PC-9 (cell line): ENCODE measurements around the gene SLC2A4RG. TPM values are rescaled to one million over a fixed set of nuclear protein-coding genes. Genes with fewer than 3 reads are reported as not detected.

ENCODE experiments used
- BruUV-seq: library from RNA; stranded (reverse); fragments of 400-500 nt; replicated peaks from 2 replicates; lab custom pipeline; 2021; lab: Mats Ljungman, UMichigan
- CTCF ChIA-PET: fragments of 300-600 bp; sonication (Branson Sonifier 250); formaldehyde crosslinking; loops from one replicate; lab custom pipeline; 2022; ENCODE audit warnings: antibody characterized with exemption; lab: Charles Lee
- POLR2A ChIA-PET: fragments of 300-600 bp; sonication (Branson Sonifier 250); formaldehyde crosslinking; loops from one replicate; lab custom pipeline; 2022; ENCODE audit warnings: antibody characterized with exemption; ENCODE audit not compliant: unreplicated experiment; lab: Charles Lee
- DNase-seq, 2 experiments: peaks; one replicate each; pipeline versions ENCODE4 v3.0.0 to v3.0.0-alpha.2; 2015 to 2022; ENCODE audit warnings: mixed read lengths in 1 of 2
- H2AFZ ChIP-seq: fragments of 200-600 bp; sonication (generic); 2 replicates; pipeline ENCODE4 v1.8.1; 2017; ENCODE audit warnings: antibody characterized with exemption
- H3F3A ChIP-seq: fragments of 200-600 bp; sonication (generic); 2 replicates; pipeline ENCODE4 v1.8.1; 2017; ENCODE audit warnings: antibody characterized with exemption, mild to moderate bottlenecking, low read depth; ENCODE audit not compliant: insufficient read depth
- H3K27ac ChIP-seq: fragments of 200-600 bp; sonication (generic); 2 replicates; pipeline ENCODE4 v1.6.1; 2016; ENCODE audit warnings: mixed run types
- H3K27me3 ChIP-seq: fragments of 200-600 bp; sonication (generic); 2 replicates; pipeline ENCODE4 v1.6.1; 2016; ENCODE audit warnings: low read depth, mixed run types; ENCODE audit not compliant: insufficient read depth
- H3K36me3 ChIP-seq: fragments of 200-600 bp; sonication (generic); 2 replicates; pipeline ENCODE4 v1.6.1; 2016; ENCODE audit warnings: low read depth, mixed run types
- H3K4me1 ChIP-seq: fragments of 200-600 bp; sonication (generic); replicated peaks from 2 replicates; pipeline ENCODE4 v1.6.1; 2016; ENCODE audit warnings: mixed run types; ENCODE audit not compliant: insufficient read depth
- H3K4me2 ChIP-seq: fragments of 200-600 bp; sonication (generic); 2 replicates; pipeline ENCODE4 v1.6.1; 2017; ENCODE audit warnings: mixed run types
- H3K4me3 ChIP-seq: fragments of 200-600 bp; sonication (generic); 2 replicates; pipeline ENCODE4 v1.6.1; 2016; ENCODE audit warnings: mixed run types
- H3K79me2 ChIP-seq: fragments of 200-600 bp; sonication (generic); 2 replicates; pipeline ENCODE4 v1.6.1; 2017; ENCODE audit warnings: low read depth, mixed run types
- H3K9me2 ChIP-seq: fragments of 200-600 bp; sonication (generic); 2 replicates; pipeline ENCODE4 v1.8.1; 2017; ENCODE audit warnings: mild to moderate bottlenecking; ENCODE audit not compliant: insufficient read depth
- H3K9me3 ChIP-seq: fragments of 200-600 bp; sonication (generic); 2 replicates; pipeline ENCODE4 v1.8.1; 2016; ENCODE audit warnings: low read depth; ENCODE audit not compliant: insufficient read depth
- H4K20me1 ChIP-seq: fragments of 200-600 bp; sonication (generic); 2 replicates; pipeline ENCODE4 v1.8.1; 2017; ENCODE audit not compliant: insufficient read depth
- CTCF ChIP-seq: fragments of 200-600 bp; sonication (generic); conservative IDR thresholded peaks from 2 replicates; pipeline ENCODE4 v1.6.1; 2017; ENCODE audit warnings: mixed run types, antibody characterized with exemption, mild to moderate bottlenecking, moderate library complexity
- EZH2 ChIP-seq: fragments of 200-600 bp; sonication (generic); IDR thresholded peaks from 2 replicates; pipeline ENCODE4 v1.8.0; 2017; ENCODE audit warnings: antibody characterized with exemption, low read depth
- intact Hi-C: fragments of 100-400 bp; cut with micrococcal nuclease; formaldehyde crosslinking; loops from one replicate; pipeline ENCODE4 v1.10.0; 2022; ENCODE audit not compliant: unreplicated experiment
- total RNA-seq: library from RNA; stranded (reverse); gene quantifications from 2 replicates; pipeline ENCODE4 v1.2.3, GENCODE V29; 2021

Gene SLC2A4RG
- total RNA-seq, 1 experiment from 2014 or later: 167 TPM

GRCh38 chr20:63735859-63736718 is 3.5 kb upstream of the SLC2A4RG start, which contains the start of gene LIME1:
Gene LIME1 (plus strand): TSS chr20:63736664. CDS start chr20:63737550, 886 bp downstream.
- CTCF ChIA-PET: no interaction called here
- no peak within 1 kb of the TSS for H3K4me3 ChIP-seq
- DNase-seq: peak in 1 of 2 experiments; percentile 28
- no peaks in the 10 kb centered on the region for H3K9me2 ChIP-seq
- no peak within 1 kb of the TSS for H3K4me2 ChIP-seq
- POLR2A ChIA-PET: interaction anchor here (0.6 kb wide), 1 partner anchor 220 kb away, joined by 6 read pairs; the partner anchor contains the start of gene UCKL1
- TF ChIP-seq CTCF (no peak), EZH2 (no peak)
- peaks cover under 1% of the 10 kb centered on the region; the same call in 1 of the 2 replicates for H3K4me1 ChIP-seq
- H3K9me3 ChIP-seq: no peaks in the 10 kb centered on the region
- H3K27ac ChIP-seq: no peak within 1 kb of the TSS
- no peak within 1 kb of the TSS for H2AFZ ChIP-seq
- peaks cover 41% of the 10 kb centered on the region for H3F3A ChIP-seq
- no TSS peak for BruUV-seq
- H4K20me1 ChIP-seq: peaks cover 14% of the 10 kb centered on the region
- intact Hi-C loops: no loop called here
- H3K36me3 ChIP-seq: no peaks in the 10 kb centered on the region
- H3K27me3 ChIP-seq: no peaks in the 10 kb centered on the region
- H3K79me2 ChIP-seq: peaks cover 4% of the 10 kb centered on the region; the same call in 1 of the 2 replicates

GRCh38 chr20:63736893-63737694 is 2.5 kb upstream of the SLC2A4RG start:
- no peak overlapping the region for H3K4me2 ChIP-seq

More at GRCh38 chr20:63736893-63737694, 2.5 kb upstream of the SLC2A4RG start:
- no TSS peak for BruUV-seq
- peak in 1 of 2 experiments; percentile 32 for DNase-seq
- Histone ChIP-seq H3K36me3 (no peaks in the 10 kb centered on the region), H3K79me2 (peaks cover 14% of the 10 kb centered on the region), H3K27me3 (no peaks in the 10 kb centered on the region), H4K20me1 (peaks cover 14% of the 10 kb centered on the region), H3K9me3 (no peaks in the 10 kb centered on the region), H3F3A (peaks cover 33% of the 10 kb centered on the region), H3K27ac (no peak overlapping the region), H2AFZ (no peak overlapping the region), H3K9me2 (no peaks in the 10 kb centered on the region), H3K4me3 (no peak overlapping the region), H3K4me1 (peaks cover 9% of the 10 kb centered on the region)
- TF ChIP-seq CTCF (no peak), EZH2 (no peak)
- intact Hi-C loops: no loop called here
- ChIA-PET CTCF (no interaction called here), POLR2A (no interaction called here)
